ENCODE data around the gene GTF2IRD1. TPM values are rescaled to one million over a fixed set of nuclear protein-coding genes. Genes with fewer than 3 reads are reported as not detected.

The GTF2IRD1 gene
- total RNA-seq, 1 experiment from 2014 or later = 53.6 TPM

DNA sequence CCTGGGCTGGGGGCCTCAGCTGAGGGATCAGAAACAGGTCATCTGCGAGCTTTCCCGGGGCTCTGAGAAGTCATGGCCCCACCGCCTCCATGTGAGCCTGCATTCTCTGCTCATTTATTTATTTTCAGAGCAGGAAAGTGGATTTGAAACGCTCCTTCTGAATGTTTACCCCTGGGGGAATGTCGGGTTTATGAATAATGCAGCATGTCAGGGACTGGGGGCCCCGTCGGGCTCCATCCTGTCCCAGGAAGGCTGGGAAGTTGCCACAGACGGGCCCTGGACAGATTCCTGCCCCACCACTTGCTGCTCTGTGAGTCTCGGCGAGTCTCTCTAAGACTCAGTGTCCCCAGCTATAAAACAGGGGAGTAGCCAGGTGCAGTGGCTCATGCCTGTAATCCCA, 11.9 kb upstream of the GTF2IRD1 start:
- TF ChIP-seq, protein P1, sequence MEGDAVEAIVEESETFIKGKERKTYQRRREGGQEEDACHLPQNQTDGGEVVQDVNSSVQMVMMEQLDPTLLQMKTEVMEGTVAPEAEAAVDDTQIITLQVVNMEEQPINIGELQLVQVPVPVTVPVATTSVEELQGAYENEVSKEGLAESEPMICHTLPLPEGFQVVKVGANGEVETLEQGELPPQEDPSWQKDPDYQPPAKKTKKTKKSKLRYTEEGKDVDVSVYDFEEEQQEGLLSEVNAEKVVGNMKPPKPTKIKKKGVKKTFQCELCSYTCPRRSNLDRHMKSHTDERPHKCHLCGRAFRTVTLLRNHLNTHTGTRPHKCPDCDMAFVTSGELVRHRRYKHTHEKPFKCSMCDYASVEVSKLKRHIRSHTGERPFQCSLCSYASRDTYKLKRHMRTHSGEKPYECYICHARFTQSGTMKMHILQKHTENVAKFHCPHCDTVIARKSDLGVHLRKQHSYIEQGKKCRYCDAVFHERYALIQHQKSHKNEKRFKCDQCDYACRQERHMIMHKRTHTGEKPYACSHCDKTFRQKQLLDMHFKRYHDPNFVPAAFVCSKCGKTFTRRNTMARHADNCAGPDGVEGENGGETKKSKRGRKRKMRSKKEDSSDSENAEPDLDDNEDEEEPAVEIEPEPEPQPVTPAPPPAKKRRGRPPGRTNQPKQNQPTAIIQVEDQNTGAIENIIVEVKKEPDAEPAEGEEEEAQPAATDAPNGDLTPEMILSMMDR (IDR thresholded peaks at IDR 0.05; ENCODE audit: insufficient read depth in 1 of 2, low read depth in 1 of 2, low read length in 1 of 2, severe bottlenecking in 1 of 2, unreplicated experiment in 1 of 2) = no peak
- DNase-seq = no peak
- no peaks in the 10 kb centered on the region for H3K4me1 Mint-ChIP-seq (ENCODE audit: low read depth, unreplicated experiment)
- intact Hi-C loops (cut with micrococcal nuclease; ENCODE audit: unreplicated experiment) = no loop called here
- no peaks in the 10 kb centered on the region for H3K36me3 Mint-ChIP-seq (ENCODE audit: insufficient read depth, unreplicated experiment)
- ChIA-PET CTCF (no interaction called here), POLR2A (no interaction called here)
- Histone ChIP-seq H3K36me3 (ENCODE audit: control insufficient read depth, insufficient read depth, low read length) (no peaks in the 10 kb centered on the region), H3K27me3 (replicated peaks; ENCODE audit: control insufficient read depth, insufficient read depth, low read length) (no peaks in the 10 kb centered on the region), H3K9me3 (peaks cover 12% of the 10 kb centered on the region), H3K4me1 (no peaks in the 10 kb centered on the region), H3K4me3 (ENCODE audit: low read depth, low read length) (no peak overlapping the region)
- peaks cover 9% of the 10 kb centered on the region for H3K9me3 Mint-ChIP-seq (ENCODE audit: unreplicated experiment)
- BruUV-seq (replicated peaks) = no TSS peak
- no peaks in the 10 kb centered on the region for H3K27me3 Mint-ChIP-seq (ENCODE audit: insufficient read depth, unreplicated experiment)
- H3K4me3 Mint-ChIP-seq (ENCODE audit: unreplicated experiment) = no peak overlapping the region
- no peak overlapping the region for H3K27ac Mint-ChIP-seq (ENCODE audit: unreplicated experiment)

DNA sequence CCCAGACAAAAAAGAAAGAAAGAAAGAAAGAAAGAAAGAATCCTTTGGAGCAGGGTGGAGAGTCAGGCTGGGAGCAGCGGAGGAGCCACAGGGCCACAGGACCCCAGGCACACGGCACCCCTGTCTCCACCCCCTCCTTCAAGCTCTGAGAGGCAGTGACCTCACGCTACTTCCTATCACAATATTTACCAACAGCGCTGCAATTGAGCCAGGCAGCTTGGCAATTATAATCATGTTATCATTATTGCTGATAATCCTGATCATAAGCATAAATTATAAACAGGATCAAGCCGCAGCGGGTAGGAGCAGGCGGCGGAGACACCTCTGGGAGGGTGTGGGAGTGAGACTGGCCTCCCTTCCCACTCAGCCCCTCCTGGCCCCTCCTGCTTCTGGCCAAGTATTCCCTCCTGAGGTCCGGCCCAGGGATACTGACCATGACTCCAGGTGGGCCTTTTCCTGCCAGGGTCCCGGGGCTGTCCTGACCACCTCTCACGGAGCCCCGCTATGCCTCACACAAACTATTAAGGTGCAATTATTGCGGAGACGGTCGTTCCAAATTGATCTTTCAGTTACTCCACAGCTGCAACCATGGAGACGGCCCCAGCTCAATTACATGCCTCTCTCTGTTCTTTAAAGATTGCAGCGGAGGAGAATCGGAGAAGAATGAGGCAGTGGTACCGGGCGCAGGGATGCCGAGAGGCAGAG, 10.0 kb upstream of the GTF2IRD1 start:
- CTCF ChIA-PET = no interaction called here
- TF ChIP-seq, protein P1 (IDR thresholded peaks at IDR 0.05; ENCODE audit: insufficient read depth in 1 of 2, low read depth in 1 of 2, low read length in 1 of 2, severe bottlenecking in 1 of 2, unreplicated experiment in 1 of 2) = no peak
- Mint-ChIP-seq H3K36me3 (ENCODE audit: insufficient read depth, unreplicated experiment) (no peaks in the 10 kb centered on the region), H3K27ac (ENCODE audit: unreplicated experiment) (no peak overlapping the region), H3K9me3 (ENCODE audit: unreplicated experiment) (no peaks in the 10 kb centered on the region), H3K27me3 (ENCODE audit: insufficient read depth, unreplicated experiment) (no peaks in the 10 kb centered on the region), H3K4me1 (ENCODE audit: low read depth, unreplicated experiment) (no peaks in the 10 kb centered on the region), H3K4me3 (ENCODE audit: unreplicated experiment) (no peak overlapping the region)
- no TSS peak for BruUV-seq (replicated peaks)
- no peaks in the 10 kb centered on the region for H3K27me3 ChIP-seq (replicated peaks; ENCODE audit: control insufficient read depth, insufficient read depth, low read length)
- intact Hi-C loops (cut with micrococcal nuclease; ENCODE audit: unreplicated experiment) = no loop called here
- no peak overlapping the region for H3K4me3 ChIP-seq (ENCODE audit: low read depth, low read length)
- H3K9me3 ChIP-seq = peaks cover 2% of the 10 kb centered on the region
- DNase-seq = no peak
- H3K4me1 ChIP-seq = no peaks in the 10 kb centered on the region
- POLR2A ChIA-PET = no interaction called here
- no peaks in the 10 kb centered on the region for H3K36me3 ChIP-seq (ENCODE audit: control insufficient read depth, insufficient read depth, low read length)

DNA sequence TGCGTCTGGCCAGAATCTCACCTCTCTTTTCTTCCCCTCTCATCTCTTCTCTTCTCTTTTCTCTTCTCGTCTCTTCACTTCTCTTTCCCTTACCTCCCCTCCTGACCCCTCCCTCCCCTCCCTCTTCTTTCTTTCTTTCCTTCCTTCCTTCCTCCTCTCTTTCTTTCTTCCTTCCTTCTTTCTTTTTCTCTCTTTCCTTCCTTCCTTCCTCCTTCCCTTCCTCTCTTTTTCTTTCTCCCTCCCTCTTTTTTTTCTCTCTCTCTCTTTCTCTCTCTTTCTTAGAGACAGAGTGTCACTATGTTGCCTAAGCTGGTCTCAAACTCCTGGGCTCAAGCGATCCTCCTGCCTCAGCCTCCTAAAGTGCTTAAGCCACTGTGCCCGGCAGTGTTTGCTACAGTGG, 4.6 kb upstream of the GTF2IRD1 start:
- Histone ChIP-seq H3K27me3 (replicated peaks; ENCODE audit: control insufficient read depth, insufficient read depth, low read length) (no peaks in the 10 kb centered on the region), H3K4me1 (peaks cover 6% of the 10 kb centered on the region), H3K36me3 (ENCODE audit: control insufficient read depth, insufficient read depth, low read length) (no peaks in the 10 kb centered on the region), H3K4me3 (ENCODE audit: low read depth, low read length) (no peak overlapping the region), H3K9me3 (no peaks in the 10 kb centered on the region)
- Mint-ChIP-seq H3K4me1 (ENCODE audit: low read depth, unreplicated experiment) (no peaks in the 10 kb centered on the region), H3K27me3 (ENCODE audit: insufficient read depth, unreplicated experiment) (no peaks in the 10 kb centered on the region), H3K27ac (ENCODE audit: unreplicated experiment) (no peak overlapping the region), H3K9me3 (ENCODE audit: unreplicated experiment) (no peaks in the 10 kb centered on the region), H3K36me3 (ENCODE audit: insufficient read depth, unreplicated experiment) (no peaks in the 10 kb centered on the region), H3K4me3 (ENCODE audit: unreplicated experiment) (no peak overlapping the region)
- DNase-seq = no peak
- ChIA-PET CTCF (no interaction called here), POLR2A (interaction anchor here (0.6 kb wide), 1 partner anchor 50 kb away, joined by 4 read pairs; no protein-coding TSS in a partner anchor)
- no TSS peak for BruUV-seq (replicated peaks)
- TF ChIP-seq, protein P1 (IDR thresholded peaks at IDR 0.05; ENCODE audit: insufficient read depth in 1 of 2, low read depth in 1 of 2, low read length in 1 of 2, severe bottlenecking in 1 of 2, unreplicated experiment in 1 of 2) = no peak
- intact Hi-C loops (cut with micrococcal nuclease; ENCODE audit: unreplicated experiment) = no loop called here
